HepG2 (cell line): ENCODE measurements around the gene ACVR2A. TPM values are rescaled to one million over a fixed set of nuclear protein-coding genes. Genes with fewer than 3 reads are reported as not detected.

Experiments
- CCAR2 ChIP-seq: fragments of 200-400 bp; formaldehyde crosslinking; optimal IDR thresholded peaks from 2 replicates; pipeline ENCODE3; 2018; ENCODE audit warnings: low read depth, mild to moderate bottlenecking, low read length, moderate library complexity
- MIER2 ChIP-seq: IDR thresholded peaks from 2 replicates; pipeline ENCODE4 v1.6.1; 2016; ENCODE audit warnings: missing biosample characterization, missing genetic modification reagents
- NFATC3 ChIP-seq: sonication (generic); formaldehyde crosslinking; IDR thresholded peaks from 2 replicates; pipeline ENCODE4 v1.5.1; 2020; ENCODE audit warnings: mild to moderate bottlenecking, missing genetic modification reagents
- PBX3 ChIP-seq: sonication (generic); formaldehyde crosslinking; IDR thresholded peaks from 2 replicates; pipeline ENCODE4 v1.8.1; 2023; ENCODE audit warnings: missing genetic modification reagents, inconsistent platforms, borderline replicate concordance
- PHF20 ChIP-seq: sonication (generic); formaldehyde crosslinking; IDR thresholded peaks from 2 replicates; pipeline ENCODE4 v1.5.0; 2020; ENCODE audit warnings: mild to moderate bottlenecking, missing genetic modification reagents
- PLSCR1 ChIP-seq: sonication (generic); formaldehyde crosslinking; IDR thresholded peaks from 2 replicates; pipeline ENCODE4 v1.5.0; 2020; ENCODE audit warnings: missing genetic modification reagents, mild to moderate bottlenecking, borderline replicate concordance
- RCOR2 ChIP-seq: IDR thresholded peaks from 2 replicates; pipeline ENCODE4 v1.6.1; 2016; ENCODE audit warnings: missing biosample characterization, missing genetic modification reagents
- SKI ChIP-seq: fragments of 450-650 bp; IDR thresholded peaks from one replicate; pipeline ENCODE4 v1.6.1; 2018; ENCODE audit warnings: mild to moderate bottlenecking; ENCODE audit not compliant: partially characterized antibody
- SOX13 ChIP-seq, 3 experiments: fragments of 450-650 bp in 1 of 3; sonication (generic) in 1 of 3; formaldehyde crosslinking in 1 of 3; IDR thresholded peaks in 2 of 3; conservative IDR thresholded peaks in 1 of 3; 2 replicates each; pipeline versions ENCODE4 v1.5.0 to v1.6.1; 2016 to 2020; ENCODE audit warnings: antibody characterized with exemption in 1 of 3, mild to moderate bottlenecking in 1 of 3, missing compliant biosample characterization in 1 of 3, missing genetic modification reagents in 1 of 3, moderate library complexity in 1 of 3
- SOX5 ChIP-seq: IDR thresholded peaks from 2 replicates; pipeline ENCODE4 v1.6.1; 2016; ENCODE audit warnings: borderline replicate concordance
- SPEN ChIP-seq: sonication (generic); formaldehyde crosslinking; IDR thresholded peaks from 2 replicates; pipeline ENCODE4 v1.5.1; 2020; ENCODE audit warnings: low read depth, mild to moderate bottlenecking, missing genetic modification reagents
- ZBTB38 ChIP-seq: sonication (generic); formaldehyde crosslinking; IDR thresholded peaks from 2 replicates; pipeline ENCODE4 v1.5.1; 2020; ENCODE audit warnings: mild to moderate bottlenecking, missing genetic modification reagents
- ZIK1 ChIP-seq: sonication (generic); formaldehyde crosslinking; IDR thresholded peaks from 2 replicates; pipeline ENCODE4 v1.5.0; 2020; ENCODE audit warnings: mild to moderate bottlenecking, low read depth, missing genetic modification reagents, borderline replicate concordance
- ZNF160 ChIP-seq: sonication (generic); formaldehyde crosslinking; IDR thresholded peaks from 2 replicates; pipeline ENCODE4 v1.8.0; 2022; ENCODE audit warnings: mild to moderate bottlenecking, inconsistent platforms, missing genetic modification reagents
- ZNF343 ChIP-seq: sonication (generic); formaldehyde crosslinking; IDR thresholded peaks from 2 replicates; pipeline ENCODE4 v1.4.0; 2020; ENCODE audit warnings: mild to moderate bottlenecking, missing genetic modification reagents
- ZNF496 ChIP-seq: sonication (generic); formaldehyde crosslinking; IDR thresholded peaks from 2 replicates; pipeline ENCODE4 v1.8.1; 2023; ENCODE audit warnings: mild to moderate bottlenecking, moderate library complexity, missing genetic modification reagents; ENCODE audit not compliant: insufficient replicate concordance
- ZNF569 ChIP-seq: sonication (generic); formaldehyde crosslinking; IDR thresholded peaks from 2 replicates; pipeline ENCODE4 v1.5.0; 2020; ENCODE audit warnings: mild to moderate bottlenecking, missing genetic modification reagents, moderate library complexity, borderline replicate concordance
- ZNF619 ChIP-seq: sonication (generic); formaldehyde crosslinking; IDR thresholded peaks from 2 replicates; pipeline ENCODE4 v1.4.0; 2020; ENCODE audit warnings: mild to moderate bottlenecking, missing genetic modification reagents
- ZNF773 ChIP-seq: sonication (generic); formaldehyde crosslinking; IDR thresholded peaks from 2 replicates; pipeline ENCODE4 v1.4.0; 2020; ENCODE audit warnings: missing genetic modification reagents, borderline replicate concordance
- polyA plus RNA-seq, 8 experiments: library from polyadenylated mRNA; depleted of rRNA in 3 of 8; stranded (reverse) in 7 of 8; unstranded in 1 of 8; fragments of >200 nt; fragmentation: Illumina TruSeq in 4 of 8; extraction: Trizol in 4 of 8; gene quantifications; 2 replicates each; pipeline versions ENCODE4 v1.2.1 to v1.2.3, GENCODE V29; 2011 to 2016; ENCODE audit warnings: low read depth in 4 of 8, missing spikeins in 1 of 8, mixed read lengths in 1 of 8; ENCODE audit not compliant: insufficient read depth in 1 of 8
- total RNA-seq, 5 experiments: library from RNA; depleted of rRNA; stranded (reverse); fragments of >200 nt; fragmentation: Illumina TruSeq; extraction: Trizol; gene quantifications; 2 replicates each; pipeline ENCODE4 v1.2.3, GENCODE V29; 2016; ENCODE audit warnings: low read depth in 1 of 5
- TF ChIP-seq, protein P1 (sequence below): sonication (generic); formaldehyde crosslinking; IDR thresholded peaks from 2 replicates; pipeline ENCODE4 v1.5.0; 2020; ENCODE audit warnings: mild to moderate bottlenecking, low read depth, missing genetic modification reagents, borderline replicate concordance
- TF ChIP-seq, protein P2 (sequence below): sonication (generic); formaldehyde crosslinking; IDR thresholded peaks from 2 replicates; pipeline ENCODE4 v1.4.0; 2020; ENCODE audit warnings: missing genetic modification reagents
- TF ChIP-seq, protein P3 (sequence below): sonication (generic); formaldehyde crosslinking; IDR thresholded peaks from 2 replicates; pipeline ENCODE4 v1.8.0; 2022; ENCODE audit warnings: mild to moderate bottlenecking, missing genetic modification reagents, moderate library complexity

The ACVR2A gene
- total and polyA plus RNA-seq, 2 of the 13 experiments (the other 11 are each of a cell fraction or from before 2014, with no cell fraction given): 8.3 to 18.0 TPM

GRCh38 chr2:147851244-147851930 is 6.6 kb downstream of the ACVR2A start (continued):
- TF ChIP-seq SOX13 (IDR thresholded peaks at IDR 0.05) (no peak), SOX13 (CRISPR knock-in tag; conservative IDR thresholded peaks at IDR 0.05 in 1 of 2, IDR thresholded peaks at IDR 0.05 in 1 of 2) (peak in 1 of 2 experiments; percentile 94; a peak in 2 of 4 replicates), ZNF619 (CRISPR knock-in tag) (no peak), ZNF496 (CRISPR knock-in tag) (no peak), PBX3 (no peak), PHF20 (CRISPR knock-in tag) (no peak), MIER2 (CRISPR knock-in tag) (no peak), RCOR2 (peak; percentile 79), SKI (peak; percentile 19), ZNF569 (CRISPR knock-in tag) (no peak), ZNF773 (CRISPR knock-in tag) (no peak), NFATC3 (CRISPR knock-in tag) (no peak), ZNF343 (CRISPR knock-in tag) (no peak), SPEN (CRISPR knock-in tag) (no peak), ZIK1 (CRISPR knock-in tag) (no peak), SOX5 (CRISPR knock-in tag) (peak; percentile 93), ZBTB38 (CRISPR knock-in tag) (no peak), ZNF160 (no peak), CCAR2 (no peak), PLSCR1 (no peak)
- TF ChIP-seq, protein P1, sequence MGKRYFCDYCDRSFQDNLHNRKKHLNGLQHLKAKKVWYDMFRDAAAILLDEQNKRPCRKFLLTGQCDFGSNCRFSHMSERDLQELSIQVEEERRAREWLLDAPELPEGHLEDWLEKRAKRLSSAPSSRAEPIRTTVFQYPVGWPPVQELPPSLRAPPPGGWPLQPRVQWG (CRISPR knock-in tag): no peak
- TF ChIP-seq, protein P2, sequence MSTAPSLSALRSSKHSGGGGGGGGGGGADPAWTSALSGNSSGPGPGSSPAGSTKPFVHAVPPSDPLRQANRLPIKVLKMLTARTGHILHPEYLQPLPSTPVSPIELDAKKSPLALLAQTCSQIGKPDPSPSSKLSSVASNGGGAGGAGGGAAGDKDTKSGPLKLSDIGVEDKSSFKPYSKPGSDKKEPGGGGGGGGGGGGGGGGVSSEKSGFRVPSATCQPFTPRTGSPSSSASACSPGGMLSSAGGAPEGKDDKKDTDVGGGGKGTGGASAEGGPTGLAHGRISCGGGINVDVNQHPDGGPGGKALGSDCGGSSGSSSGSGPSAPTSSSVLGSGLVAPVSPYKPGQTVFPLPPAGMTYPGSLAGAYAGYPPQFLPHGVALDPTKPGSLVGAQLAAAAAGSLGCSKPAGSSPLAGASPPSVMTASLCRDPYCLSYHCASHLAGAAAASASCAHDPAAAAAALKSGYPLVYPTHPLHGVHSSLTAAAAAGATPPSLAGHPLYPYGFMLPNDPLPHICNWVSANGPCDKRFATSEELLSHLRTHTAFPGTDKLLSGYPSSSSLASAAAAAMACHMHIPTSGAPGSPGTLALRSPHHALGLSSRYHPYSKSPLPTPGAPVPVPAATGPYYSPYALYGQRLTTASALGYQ (CRISPR knock-in tag): peak; percentile 63; the same call in 1 of the 2 replicates
- TF ChIP-seq, protein P3, sequence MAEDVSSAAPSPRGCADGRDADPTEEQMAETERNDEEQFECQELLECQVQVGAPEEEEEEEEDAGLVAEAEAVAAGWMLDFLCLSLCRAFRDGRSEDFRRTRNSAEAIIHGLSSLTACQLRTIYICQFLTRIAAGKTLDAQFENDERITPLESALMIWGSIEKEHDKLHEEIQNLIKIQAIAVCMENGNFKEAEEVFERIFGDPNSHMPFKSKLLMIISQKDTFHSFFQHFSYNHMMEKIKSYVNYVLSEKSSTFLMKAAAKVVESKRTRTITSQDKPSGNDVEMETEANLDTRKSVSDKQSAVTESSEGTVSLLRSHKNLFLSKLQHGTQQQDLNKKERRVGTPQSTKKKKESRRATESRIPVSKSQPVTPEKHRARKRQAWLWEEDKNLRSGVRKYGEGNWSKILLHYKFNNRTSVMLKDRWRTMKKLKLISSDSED: no peak
